Fibroblast of the conjunctiva (primary cell): ENCODE results near the gene AP3B1.
"Not testable (repeated sequence)": the region's sequence is repeated elsewhere in the genome, so short reads cannot be mapped to it uniquely, and the experiment has no call there.

Experiments used
- DNase-seq: peaks from one replicate; pipeline ENCODE4 v3.0.0-alpha.2; 2010; ENCODE audit warnings: low read depth

Gene AP3B1

DNA sequence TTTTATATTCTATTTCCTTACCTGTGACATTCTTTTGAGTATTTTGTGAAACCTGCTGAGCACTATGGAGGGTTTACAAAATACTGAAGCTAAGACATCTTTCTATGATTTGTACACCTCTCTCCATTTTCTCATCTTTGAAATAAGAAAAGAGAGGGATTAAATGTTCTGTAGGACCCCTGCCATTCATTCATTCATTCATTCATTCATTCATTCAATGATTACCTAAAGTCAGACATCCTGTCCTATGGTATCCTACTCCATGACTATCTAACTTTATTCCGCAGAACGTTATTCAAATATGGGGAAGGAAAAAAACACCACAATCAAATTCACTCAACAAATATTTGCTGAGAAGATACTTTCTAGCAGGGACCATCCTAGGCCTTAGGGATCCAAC is 51.4 kb downstream of the AP3B1 start:
- DNase-seq: no peak

DNA sequence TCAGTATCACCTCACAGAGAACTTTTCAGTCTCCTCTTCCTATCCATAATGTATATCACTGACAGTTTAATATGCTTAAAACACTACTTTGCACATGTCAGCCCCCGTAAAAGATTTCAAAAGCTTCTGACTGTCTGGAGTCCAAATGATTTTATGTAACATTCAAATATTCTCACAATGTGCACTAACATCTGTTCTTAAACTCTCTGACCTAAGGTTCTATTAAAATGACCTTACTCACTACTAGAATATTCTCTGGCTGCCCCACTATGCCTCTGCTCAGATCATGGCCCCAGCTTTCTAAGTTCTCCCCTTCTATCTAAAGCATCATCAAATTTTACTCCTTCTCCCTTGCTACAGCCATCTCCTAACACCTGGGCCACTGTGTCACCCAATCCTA is 52.5 kb downstream of the AP3B1 start:
- DNase-seq: no peak

DNA sequence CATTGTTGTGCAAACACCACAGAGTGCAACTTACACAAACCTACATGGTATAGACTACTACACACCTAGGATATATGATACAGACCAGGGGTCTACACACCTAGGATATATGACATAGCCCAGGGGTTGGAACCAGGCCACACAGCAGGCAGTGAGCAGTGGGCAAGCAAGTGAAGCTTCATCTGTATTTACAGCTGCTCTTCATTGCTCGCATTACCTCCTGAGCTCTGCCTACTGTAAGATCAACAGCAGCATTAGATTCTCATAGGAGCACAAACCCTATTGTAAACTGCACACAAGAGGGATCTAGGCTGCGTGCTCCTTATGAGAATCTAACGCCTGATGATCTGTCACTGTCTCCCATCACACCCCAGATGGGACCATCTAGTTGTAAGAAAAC is 56.6 kb downstream of the AP3B1 start:
- no peak for DNase-seq

- no peak for DNase-seq
Observed at GRCh38 chr5:78236046-78236445, 58.5 kb downstream of the AP3B1 start.

GRCh38 chr5:78235289-78235688 is 59.2 kb downstream of the AP3B1 start:
- peak; percentile 13 for DNase-seq

DNA sequence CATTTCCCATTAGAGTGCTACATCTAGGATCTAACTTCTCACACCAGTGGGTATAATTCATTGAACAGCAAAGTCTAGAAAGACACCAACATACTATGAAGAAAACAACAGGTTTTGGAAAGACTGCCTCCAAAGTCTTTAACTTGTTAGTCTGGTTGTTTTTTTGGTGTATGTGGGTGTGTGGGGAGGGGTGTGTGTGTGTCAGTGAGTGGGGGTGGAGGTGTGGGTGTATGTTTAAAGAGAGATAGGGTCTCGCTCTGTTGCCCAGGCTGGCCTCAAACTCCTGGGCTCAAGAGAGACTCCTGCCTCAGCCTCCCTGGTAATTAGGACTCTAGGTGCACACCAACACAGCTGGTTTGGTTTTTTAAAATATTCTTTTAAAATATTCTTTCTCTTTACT is 59.7 kb downstream of the AP3B1 start:
- no peak for DNase-seq

DNA sequence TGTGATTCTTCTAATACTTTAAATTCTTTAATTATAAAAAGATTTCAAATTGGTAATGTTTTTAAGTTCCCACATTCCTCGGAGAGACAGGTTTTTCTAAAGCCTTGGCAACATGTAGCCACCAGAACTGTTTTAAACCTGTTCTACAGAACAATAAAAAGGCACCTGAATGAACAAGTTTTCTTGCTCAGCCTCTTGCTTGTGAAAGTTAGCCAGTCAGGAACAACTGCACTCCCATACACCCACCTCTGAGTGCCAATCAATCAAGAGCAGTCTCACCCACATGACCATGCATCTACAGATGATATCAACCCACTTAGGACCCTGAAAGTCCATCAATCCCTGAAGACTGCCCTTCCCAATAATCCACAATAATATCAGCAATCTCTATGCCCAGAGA is 62.3 kb downstream of the AP3B1 start:
- no peak for DNase-seq

DNA sequence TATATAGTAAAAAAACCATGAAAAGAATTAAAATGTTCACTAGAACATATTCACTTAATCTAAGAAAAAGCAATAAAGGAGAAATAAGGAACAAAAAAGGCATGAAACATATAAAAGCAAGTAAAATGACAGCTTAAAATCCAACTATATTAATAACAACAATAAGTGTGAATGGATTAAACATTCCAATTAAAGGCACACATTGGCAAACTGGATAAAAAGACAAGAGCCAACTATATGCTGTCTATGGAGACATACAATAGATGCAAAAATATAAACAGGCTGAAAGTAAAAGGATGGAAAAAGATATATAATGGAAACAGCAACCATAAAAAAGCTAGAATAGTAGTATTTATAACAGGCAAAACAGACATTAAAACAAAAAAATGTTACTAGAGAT is 70.1 kb downstream of the AP3B1 start:
- DNase-seq: no peak

DNA sequence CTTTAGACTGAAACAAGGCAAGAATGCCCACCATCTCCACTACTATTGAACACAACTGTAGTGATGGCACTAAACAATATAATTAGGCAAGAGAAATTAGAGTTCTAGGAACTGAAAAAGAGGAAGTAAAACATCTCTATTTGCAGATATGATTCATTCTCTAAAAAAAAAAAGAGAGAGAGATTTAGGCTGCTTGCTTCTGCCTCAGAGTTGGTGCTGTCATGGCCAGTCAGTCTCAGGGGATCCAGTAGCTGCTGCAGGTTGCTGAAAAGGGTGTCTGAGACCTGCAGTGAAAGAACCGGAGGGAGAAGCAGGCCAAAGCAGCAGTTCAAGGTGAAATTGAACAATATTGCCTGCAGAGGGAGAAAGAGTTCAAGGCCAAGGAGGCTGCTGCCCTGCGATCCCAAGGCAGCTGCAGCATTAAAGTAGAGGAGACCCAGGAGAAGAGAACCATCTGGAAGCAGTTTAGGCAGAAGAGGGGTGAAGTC is 72.5 kb downstream of the AP3B1 start:
- DNase-seq: peak; percentile 13

DNA sequence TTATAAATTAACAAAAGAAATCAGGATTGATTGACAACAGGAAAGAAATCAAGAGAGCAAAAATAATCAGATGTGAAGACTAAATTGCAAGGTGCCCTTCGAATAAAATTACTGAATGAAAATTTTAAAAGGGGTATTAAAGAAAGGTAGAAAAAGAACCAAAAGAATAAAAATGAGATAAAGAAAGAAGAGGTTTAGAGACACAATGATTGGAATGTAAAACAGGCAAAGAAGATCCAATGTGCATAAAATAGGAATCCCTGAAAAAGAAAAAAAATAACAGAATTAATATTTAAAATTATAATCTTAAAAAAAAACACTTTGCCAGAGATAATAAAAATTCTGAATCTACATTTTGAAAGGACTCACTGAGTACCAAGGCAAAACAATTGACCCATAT is 73.0 kb downstream of the AP3B1 start:
- no peak for DNase-seq

DNA sequence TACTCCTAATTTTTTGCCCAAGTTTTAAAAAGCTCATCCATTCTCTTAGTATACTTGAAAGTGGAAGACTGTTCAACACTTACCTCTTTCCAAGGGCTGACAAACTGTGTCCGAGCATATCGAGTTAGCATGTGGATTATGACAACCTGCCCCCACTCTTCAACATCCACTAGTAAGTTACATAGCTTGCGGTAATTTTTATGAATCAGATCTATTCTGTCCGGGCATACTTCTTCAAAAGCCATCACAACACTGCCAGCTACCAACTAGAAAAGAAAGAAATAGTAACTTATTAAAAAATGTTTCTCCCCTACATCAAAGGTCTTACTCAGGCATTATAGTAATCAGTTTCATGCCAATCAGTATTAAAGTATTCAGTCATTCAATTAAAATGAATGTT is 78.5 kb downstream of the AP3B1 start:
- no peak for DNase-seq

GRCh38 chr5:78215565-78215964 is 78.9 kb downstream of the AP3B1 start:
- DNase-seq: no peak

DNA sequence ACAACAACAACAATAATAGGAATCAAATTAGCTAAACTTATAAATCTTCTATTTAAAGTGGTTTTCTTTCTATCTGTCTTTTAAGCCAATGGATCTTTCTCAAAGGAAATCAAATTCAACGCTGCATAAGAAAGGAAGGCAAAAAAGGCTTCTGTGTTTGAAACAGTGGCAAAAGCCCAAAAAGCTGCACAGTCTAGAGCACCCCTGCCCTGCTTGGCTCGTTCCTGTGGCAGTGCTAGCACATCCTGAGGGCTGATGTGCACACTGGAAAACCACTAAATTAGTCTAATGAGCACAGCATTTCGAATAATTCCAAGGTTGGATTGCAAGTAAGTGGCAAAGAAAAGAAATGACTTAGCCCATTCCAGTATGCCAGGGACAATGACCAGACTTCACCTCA is 80.7 kb downstream of the AP3B1 start:
- no peak for DNase-seq

DNA sequence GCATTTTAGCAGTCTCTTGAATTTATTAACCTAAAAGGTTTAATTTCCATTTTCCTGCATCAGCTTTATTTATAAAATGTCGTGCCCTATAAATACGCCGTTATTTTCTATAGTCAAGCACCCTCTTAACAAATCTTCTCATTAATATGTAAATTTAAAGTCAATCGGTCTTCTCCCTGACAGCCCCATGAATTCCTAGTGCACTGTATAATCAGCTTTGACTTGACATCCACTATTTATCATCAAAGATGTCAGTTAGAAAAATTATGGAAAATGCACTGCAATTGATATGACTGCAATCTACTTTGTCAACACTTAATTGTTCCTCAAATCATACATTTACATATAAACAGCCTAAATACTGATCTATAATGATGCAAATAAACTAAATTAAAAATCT is 83.4 kb downstream of the AP3B1 start:
- DNase-seq: no peak

DNA sequence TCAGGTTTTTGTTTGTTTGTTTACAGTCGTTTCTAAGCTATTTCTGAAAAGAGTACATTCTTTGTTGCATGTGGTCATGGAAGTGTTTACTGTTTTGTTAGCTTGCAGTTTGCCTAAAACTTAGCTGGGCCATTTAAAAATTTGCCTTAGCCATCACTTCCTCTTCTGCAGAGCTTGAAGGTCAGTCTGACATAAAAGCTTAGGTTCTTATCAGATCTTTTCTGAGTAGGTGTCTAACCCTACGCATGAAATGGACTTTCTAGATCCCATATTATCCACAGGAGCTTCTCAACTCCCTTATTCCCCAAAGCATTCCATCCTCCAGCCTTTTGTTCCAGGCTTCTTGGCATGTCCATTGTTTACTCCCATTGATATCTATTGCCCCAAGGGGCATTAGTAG is 90.3 kb downstream of the AP3B1 start:
- DNase-seq: no peak

DNA sequence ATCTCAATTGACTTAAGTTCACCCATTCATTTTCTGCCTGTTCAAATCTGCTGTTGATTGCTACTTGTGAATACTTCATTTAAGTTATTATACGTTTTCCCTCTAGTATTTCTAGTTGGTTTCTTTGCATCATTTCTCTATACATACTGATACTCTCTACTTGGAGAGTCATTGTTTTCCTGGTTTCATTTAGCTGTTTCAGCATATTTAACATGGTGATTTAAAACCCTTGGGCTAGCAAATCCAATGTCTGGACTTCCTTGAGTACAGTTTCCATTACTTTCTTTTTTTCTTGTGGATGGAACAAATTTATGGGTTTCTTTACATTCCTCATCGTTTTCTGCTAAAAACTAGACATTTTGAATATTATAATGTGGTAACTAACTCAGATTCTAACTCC is 90.7 kb downstream of the AP3B1 start:
- no peak for DNase-seq

DNA sequence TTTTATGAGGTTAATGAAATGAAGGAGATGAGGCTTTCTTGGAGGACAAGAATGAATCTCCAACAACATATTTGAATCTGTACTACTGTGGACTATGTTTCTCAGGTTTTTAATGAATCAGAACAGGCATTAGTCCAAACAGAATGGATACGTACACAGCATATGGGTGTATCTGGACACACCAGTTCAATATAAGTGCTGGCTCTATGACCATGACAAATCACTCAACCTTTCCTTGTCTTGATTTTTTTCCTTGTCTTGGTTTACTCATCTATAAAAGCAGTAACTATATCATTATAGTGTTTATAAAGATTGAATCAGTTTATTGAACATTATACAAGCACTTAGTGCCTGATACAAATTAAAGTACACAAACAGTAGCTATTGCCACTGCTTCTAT is 104.1 kb downstream of the AP3B1 start:
- no peak for DNase-seq

GRCh38 chr5:78188681-78189080 is 105.8 kb downstream of the AP3B1 start:
- DNase-seq: not testable (repeated sequence)

- no peak for DNase-seq
Observed at GRCh38 chr5:78187172-78187571, 107.3 kb downstream of the AP3B1 start.

DNA sequence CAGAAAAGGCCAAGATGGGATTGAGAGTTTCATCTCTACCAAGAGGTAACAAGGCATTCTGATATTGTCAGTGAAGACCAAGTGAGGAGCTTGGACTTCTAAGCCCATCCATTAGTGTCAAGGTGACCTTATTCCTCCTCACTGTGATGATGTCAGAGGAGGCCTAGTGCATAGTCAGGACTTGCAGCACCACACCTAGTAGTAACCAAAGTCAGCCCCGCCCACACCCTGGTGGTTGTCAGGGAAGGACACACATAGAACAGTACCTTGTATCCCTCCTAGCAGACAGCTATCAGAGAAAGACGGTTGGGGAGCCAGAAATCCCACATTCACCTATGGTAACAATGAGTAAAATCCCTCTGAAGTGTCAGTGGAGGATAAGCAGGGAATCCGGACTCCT is 111.7 kb downstream of the AP3B1 start:
- DNase-seq: no peak

- DNase-seq: no peak
Observed at GRCh38 chr5:78178356-78178755, 116.1 kb downstream of the AP3B1 start.

GRCh38 chr5:78170335-78170734 is 124.2 kb downstream of the AP3B1 start:
- not testable (repeated sequence) for DNase-seq

GRCh38 chr5:78162253-78162862 is 132.1 kb downstream of the AP3B1 start:
- peak; percentile 14 for DNase-seq

DNA sequence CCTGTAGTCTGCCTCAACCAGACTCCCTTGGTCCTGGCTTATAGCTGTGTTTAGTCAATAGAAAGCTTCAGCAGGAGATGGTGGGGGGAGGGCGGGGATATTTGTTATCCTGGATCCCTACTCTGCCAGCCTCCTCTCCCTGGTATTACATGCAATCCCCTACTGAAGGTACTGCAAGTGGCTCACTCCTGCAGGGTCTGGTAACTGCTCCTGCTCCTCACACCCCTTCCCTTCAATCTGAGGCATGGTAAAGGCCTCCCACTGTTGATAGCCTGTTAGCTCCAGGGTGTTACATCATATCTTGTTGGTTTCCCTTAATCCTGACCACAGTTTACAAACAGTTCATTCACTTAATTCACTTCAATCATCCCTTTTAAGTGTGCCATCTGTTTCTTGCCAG is 137.5 kb downstream of the AP3B1 start:
- DNase-seq: no peak
